Ovary (tissue), 3 donors: ENCODE results near the gene SLC4A5.

ENCODE experiments used
- EP300 ChIP-seq: sonication (generic); formaldehyde crosslinking; IDR thresholded peaks from one replicate; pipeline ENCODE4 v1.6.1; 2017; ENCODE audit warnings: antibody characterized with exemption
- POLR2A ChIP-seq: fragments of 450-650 bp; IDR thresholded peaks from one replicate; pipeline ENCODE4 v1.6.1; 2017; ENCODE audit warnings: antibody characterized with exemption, mild to moderate bottlenecking, moderate library complexity
- TF ChIP-seq, protein P1 (sequence below), 3 donors: fragments of 450-650 bp in 2 of 3; fragments of 200-600 bp in 1 of 3; IDR thresholded peaks; one replicate each; pipeline versions ENCODE4 v1.5.1 to v1.8.0; 2016 to 2022; ENCODE audit warnings: antibody characterized with exemption in 3 of 3, mild to moderate bottlenecking in 1 of 3
- donor health status: DM: no; HTN: no; CAD: no.

DNA sequence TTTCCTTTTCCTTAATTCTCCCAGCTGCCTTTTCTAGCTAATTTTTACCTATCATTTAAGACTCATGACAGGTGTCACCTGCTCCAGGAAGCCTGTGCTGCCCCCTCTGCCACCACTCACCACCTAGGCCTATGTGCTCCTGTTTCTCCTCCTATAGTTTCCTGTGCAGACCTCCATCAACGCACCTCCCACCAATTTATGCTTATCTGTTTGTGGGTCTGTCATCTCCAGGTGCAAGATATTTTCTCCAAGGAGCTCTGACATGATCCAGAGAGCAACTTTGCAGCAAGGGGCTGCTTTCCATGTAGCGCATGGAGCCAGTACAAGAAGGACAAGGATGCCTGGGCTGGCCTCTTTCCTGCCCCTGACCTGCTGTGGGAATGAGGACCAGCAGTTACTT, 42.7 kb downstream of the SLC4A5 start:
- TF ChIP-seq, protein P1, sequence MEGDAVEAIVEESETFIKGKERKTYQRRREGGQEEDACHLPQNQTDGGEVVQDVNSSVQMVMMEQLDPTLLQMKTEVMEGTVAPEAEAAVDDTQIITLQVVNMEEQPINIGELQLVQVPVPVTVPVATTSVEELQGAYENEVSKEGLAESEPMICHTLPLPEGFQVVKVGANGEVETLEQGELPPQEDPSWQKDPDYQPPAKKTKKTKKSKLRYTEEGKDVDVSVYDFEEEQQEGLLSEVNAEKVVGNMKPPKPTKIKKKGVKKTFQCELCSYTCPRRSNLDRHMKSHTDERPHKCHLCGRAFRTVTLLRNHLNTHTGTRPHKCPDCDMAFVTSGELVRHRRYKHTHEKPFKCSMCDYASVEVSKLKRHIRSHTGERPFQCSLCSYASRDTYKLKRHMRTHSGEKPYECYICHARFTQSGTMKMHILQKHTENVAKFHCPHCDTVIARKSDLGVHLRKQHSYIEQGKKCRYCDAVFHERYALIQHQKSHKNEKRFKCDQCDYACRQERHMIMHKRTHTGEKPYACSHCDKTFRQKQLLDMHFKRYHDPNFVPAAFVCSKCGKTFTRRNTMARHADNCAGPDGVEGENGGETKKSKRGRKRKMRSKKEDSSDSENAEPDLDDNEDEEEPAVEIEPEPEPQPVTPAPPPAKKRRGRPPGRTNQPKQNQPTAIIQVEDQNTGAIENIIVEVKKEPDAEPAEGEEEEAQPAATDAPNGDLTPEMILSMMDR (IDR thresholded peaks at IDR 0.05) = no peak
- TF ChIP-seq POLR2A = no peak
- no peak for TF ChIP-seq EP300
